ENCODE data around the gene VPS33B.
"Not testable (repeated sequence)": the region's sequence is repeated elsewhere in the genome, so short reads cannot be mapped to it uniquely, and the experiment has no call there.

- not testable (repeated sequence) for TF ChIP-seq SSRP1 (CRISPR knock-in tag; IDR thresholded peaks at IDR 0.05); XRCC5 (optimal IDR thresholded peaks at IDR 0.05; ENCODE audit: low read length); PBX3 (CRISPR knock-in tag; IDR thresholded peaks at IDR 0.05; ENCODE audit: borderline replicate concordance); ARNT2 (CRISPR knock-in tag; IDR thresholded peaks at IDR 0.05; ENCODE audit: low read depth); SMC3 (IDR thresholded peaks at IDR 0.05; ENCODE audit: low read length); DZIP1 (CRISPR knock-in tag; IDR thresholded peaks at IDR 0.05); TFDP1 (CRISPR knock-in tag; IDR thresholded peaks at IDR 0.05; ENCODE audit: borderline replicate concordance); REST (IDR thresholded peaks at IDR 0.05; ENCODE audit: borderline replicate concordance in 1 of 2, low read depth in 1 of 2, low read length in 2 of 2); ATF6 (CRISPR knock-in tag; conservative IDR thresholded peaks at IDR 0.05); ELF4 (CRISPR knock-in tag; IDR thresholded peaks at IDR 0.05; ENCODE audit: borderline replicate concordance)
These were observed 23.7 kb upstream of the VPS33B start for GRCh38 chr15:91046056-91046455.
